WERI-Rb-1 (cell line): Measurements from ENCODE around the gene FKBP8.

Source experiments
- DNase-seq: peaks from one replicate; pipeline ENCODE4 v3.0.0-alpha.2; 2020
- H3K27ac ChIP-seq: fragments of 250-450 bp; sonication (Bioruptor Pico); 2 replicates; pipeline ENCODE4 v1.5.1; 2020; ENCODE audit warnings: mild to moderate bottlenecking, moderate library complexity
- H3K27me3 ChIP-seq: fragments of 250-450 bp; sonication (Bioruptor Pico); 2 replicates; pipeline ENCODE4 v1.5.1; 2021; ENCODE audit warnings: mild to moderate bottlenecking, low read depth, moderate library complexity; ENCODE audit not compliant: insufficient read depth, severe bottlenecking
- H3K36me3 ChIP-seq: fragments of 250-450 bp; sonication (Bioruptor Pico); 2 replicates; pipeline ENCODE4 v1.5.1; 2020; ENCODE audit warnings: mild to moderate bottlenecking, moderate library complexity
- H3K4me3 ChIP-seq: 2 replicates; pipeline ENCODE4 v1.5.1; 2011; ENCODE audit warnings: low read depth, mild to moderate bottlenecking, control low read depth, low read length
- H3K9me3 ChIP-seq: fragments of 250-450 bp; sonication (Bioruptor Pico); 2 replicates; pipeline ENCODE4 v1.5.1; 2021; ENCODE audit warnings: mild to moderate bottlenecking, moderate library complexity; ENCODE audit not compliant: severe bottlenecking
- TF ChIP-seq, protein P1 (sequence below): IDR thresholded peaks from 2 replicates; pipeline ENCODE4 v1.5.1; 2011; ENCODE audit warnings: low read depth, mild to moderate bottlenecking, control low read depth, inconsistent platforms, low read length

The FKBP8 gene

DNA sequence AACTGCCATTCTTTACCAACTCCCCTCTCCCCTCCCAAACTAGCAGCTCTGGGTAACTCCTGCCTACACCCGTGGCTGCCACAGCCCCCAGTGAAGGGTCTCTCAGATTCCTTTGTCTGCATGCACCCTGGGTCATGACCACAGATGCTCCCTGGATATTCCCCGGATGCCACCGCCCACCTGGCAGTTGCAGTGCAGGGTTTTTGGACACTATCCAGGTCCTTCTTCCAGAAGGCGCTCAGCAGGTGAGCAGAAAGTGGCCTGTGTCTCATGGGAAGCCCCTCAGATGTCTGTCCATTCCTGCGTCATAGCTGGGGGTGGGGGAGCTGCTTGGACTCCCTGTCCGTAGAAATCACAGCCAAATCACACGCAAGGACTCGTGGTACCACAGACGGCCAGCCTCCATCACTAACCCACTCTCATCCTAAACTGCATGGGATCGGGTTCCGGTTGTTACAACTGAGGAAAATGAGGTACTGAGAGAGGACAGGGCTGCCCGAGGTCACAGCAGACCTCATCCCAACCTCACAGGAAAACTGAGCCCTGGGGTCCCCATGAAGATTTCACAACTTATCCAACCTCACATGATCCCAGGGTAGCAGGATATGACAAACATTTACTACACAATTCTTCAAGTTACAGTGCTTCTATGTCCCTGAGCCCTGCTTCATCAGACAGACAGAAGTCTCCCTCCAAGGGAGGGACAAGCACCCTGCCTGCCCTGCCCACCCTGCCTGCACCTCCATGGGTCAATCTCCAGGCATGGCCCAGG lies 60.1 kb downstream of the FKBP8 start:
- Histone ChIP-seq H3K36me3 (no peaks in the 10 kb centered on the region), H3K4me3 (no peak overlapping the region), H3K9me3 (no peaks in the 10 kb centered on the region), H3K27ac (no peak overlapping the region), H3K27me3 (no peaks in the 10 kb centered on the region)
- TF ChIP-seq, protein P1, sequence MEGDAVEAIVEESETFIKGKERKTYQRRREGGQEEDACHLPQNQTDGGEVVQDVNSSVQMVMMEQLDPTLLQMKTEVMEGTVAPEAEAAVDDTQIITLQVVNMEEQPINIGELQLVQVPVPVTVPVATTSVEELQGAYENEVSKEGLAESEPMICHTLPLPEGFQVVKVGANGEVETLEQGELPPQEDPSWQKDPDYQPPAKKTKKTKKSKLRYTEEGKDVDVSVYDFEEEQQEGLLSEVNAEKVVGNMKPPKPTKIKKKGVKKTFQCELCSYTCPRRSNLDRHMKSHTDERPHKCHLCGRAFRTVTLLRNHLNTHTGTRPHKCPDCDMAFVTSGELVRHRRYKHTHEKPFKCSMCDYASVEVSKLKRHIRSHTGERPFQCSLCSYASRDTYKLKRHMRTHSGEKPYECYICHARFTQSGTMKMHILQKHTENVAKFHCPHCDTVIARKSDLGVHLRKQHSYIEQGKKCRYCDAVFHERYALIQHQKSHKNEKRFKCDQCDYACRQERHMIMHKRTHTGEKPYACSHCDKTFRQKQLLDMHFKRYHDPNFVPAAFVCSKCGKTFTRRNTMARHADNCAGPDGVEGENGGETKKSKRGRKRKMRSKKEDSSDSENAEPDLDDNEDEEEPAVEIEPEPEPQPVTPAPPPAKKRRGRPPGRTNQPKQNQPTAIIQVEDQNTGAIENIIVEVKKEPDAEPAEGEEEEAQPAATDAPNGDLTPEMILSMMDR = no peak
- DNase-seq = no peak
